ENCODE data around the gene ANKRD6.
A peak's percentile ranks its signal among the peaks of the same experiment; 100 is the strongest.
"Not testable (repeated sequence)": the region's sequence is repeated elsewhere in the genome, so short reads cannot be mapped to it uniquely, and the experiment has no call there.

The ANKRD6 gene

GRCh38 chr6:89432875-89433251, at the start of gene ANKRD6:
TSS of gene ANKRD6 (plus strand) at chr6:89433152. CDS start at chr6:89566977, 133,825 bp downstream.
- DNase-seq = peak; percentile 85 to 91
- Mint-ChIP-seq H3K4me3 (peak within 1 kb of the TSS; percentile 81 to 83), H3K27me3 (peaks cover 16% of the 10 kb centered on the region), H3K4me1 (peaks cover 31% of the 10 kb centered on the region), H3K27ac (peak within 1 kb of the TSS; percentile 42 to 79), H3K9me3 (no peaks in the 10 kb centered on the region)
- ATAC-seq = peak; percentile 94

- ATAC-seq = peak; percentile 66
- peaks cover 6% of the 10 kb centered on the region for H3K4me1 Mint-ChIP-seq
- H3K9me3 Mint-ChIP-seq = no peaks in the 10 kb centered on the region
- H3K27me3 Mint-ChIP-seq = no peaks in the 10 kb centered on the region
- H3K27ac Mint-ChIP-seq = no peak overlapping the region
- DNase-seq = no peak
- H3K4me3 Mint-ChIP-seq = no peak overlapping the region
Measured at GRCh38 chr6:89385156-89385667, 47.7 kb upstream of the ANKRD6 start.

- Mint-ChIP-seq H3K9me3 (no peaks in the 10 kb centered on the region), H3K27me3 (no peaks in the 10 kb centered on the region), H3K27ac (no peak overlapping the region), H3K4me3 (no peak overlapping the region), H3K4me1 (peaks cover 6% of the 10 kb centered on the region)
- no peak for ATAC-seq
- no peak for DNase-seq
Measured at GRCh38 chr6:89385846-89386245, 47.1 kb upstream of the ANKRD6 start.

DNA sequence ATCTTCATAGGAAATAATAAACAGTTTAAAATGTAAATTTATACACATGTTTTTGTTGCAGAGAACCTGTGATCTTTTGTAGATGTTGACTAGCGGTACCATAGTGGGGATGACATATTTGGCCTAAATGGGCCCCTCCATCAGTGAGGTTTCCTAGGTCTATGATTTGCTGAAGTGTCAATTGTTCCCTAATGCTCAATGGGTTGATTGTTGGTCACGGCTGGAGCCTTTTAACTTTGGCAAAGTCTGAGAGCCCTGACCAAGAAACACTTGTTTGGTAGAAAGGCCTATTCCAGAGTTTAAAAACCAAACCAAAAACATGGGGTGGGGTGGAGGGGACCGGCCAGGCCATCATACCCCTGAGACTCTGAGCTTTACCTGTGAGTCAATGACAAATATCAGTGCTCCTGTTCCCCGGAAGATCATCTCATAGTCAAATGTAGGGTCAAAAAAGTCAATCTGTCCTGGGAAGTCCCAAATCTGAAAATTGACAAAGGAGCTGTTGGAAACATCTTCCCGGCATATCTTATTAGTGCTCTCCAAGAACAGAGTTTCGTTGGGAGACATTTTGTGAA, 45.9 kb upstream of the ANKRD6 start:
- Mint-ChIP-seq H3K4me1 (peaks cover 6% of the 10 kb centered on the region), H3K27ac (no peak overlapping the region), H3K9me3 (peaks cover 0 to 7% of the 10 kb centered on the region in 2 donors), H3K4me3 (no peak overlapping the region), H3K27me3 (no peaks in the 10 kb centered on the region)
- ATAC-seq = no peak
- DNase-seq = no peak

DNA sequence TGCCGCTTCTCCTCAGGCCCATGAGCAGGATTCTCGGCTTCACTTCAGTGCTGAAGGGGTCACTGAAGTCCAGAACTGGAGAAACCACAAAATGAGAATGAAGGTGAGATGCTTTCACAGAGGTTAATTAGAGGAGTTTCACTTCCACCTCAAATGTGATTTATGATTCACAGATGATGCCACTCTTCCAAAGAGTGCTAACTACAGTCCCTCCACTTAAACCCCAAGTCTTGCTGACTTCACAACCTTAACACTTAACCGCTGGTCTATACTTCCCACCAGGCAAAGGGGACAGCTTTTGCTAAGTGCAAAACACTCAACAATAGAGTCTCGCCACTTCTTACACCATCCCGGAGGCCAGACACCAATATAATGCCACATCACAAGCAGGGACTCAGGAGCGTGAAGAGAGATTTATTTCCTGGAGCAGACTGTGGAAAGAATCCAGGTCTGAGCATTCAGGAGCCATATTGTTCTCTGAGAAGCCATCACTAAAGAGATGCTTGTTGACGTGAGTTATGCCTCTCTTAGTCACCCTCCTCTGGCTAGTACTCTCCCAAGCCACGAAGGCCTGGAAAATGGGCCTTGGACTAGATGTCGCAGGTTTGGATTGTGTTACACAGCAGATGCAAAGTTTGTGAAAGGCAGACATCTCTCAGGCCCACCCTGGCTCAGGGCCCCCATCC, 45.3 kb upstream of the ANKRD6 start:
- peak overlapping the region in 1 of 2 donors; percentile 7 for H3K27ac Mint-ChIP-seq

DNA sequence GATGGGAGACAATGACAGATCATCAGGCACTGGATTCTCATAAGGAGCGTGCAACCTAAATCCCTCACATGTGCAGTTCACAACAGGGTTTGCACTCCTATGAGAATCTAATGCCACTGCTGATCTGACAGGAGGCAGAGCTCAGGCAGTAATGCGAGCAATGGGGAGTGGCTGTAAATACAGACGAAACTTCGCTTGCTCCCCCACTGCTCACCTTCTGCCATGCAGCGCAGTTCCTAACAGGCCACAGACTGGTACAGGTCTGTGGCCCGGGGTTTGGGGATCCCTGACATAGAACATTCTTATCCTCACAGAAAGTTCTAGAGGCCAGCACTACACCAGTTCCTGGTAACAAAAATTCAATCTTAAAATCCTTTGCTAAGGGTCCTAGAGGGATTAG, 44.1 kb upstream of the ANKRD6 start:
- DNase-seq (no peak), ATAC-seq (no peak)
- H3K27ac Mint-ChIP-seq = no peak overlapping the region
- H3K9me3 Mint-ChIP-seq = peaks cover 11 to 16% of the 10 kb centered on the region in 2 donors
- H3K4me3 Mint-ChIP-seq = no peak overlapping the region
- H3K27me3 Mint-ChIP-seq = no peaks in the 10 kb centered on the region
- H3K4me1 Mint-ChIP-seq = peaks cover 6% of the 10 kb centered on the region

More for the DNA sequence above, 45.3 kb upstream of the ANKRD6 start:
- peaks cover 0 to 7% of the 10 kb centered on the region in 2 donors for H3K9me3 Mint-ChIP-seq
- DNase-seq (no peak), ATAC-seq (peak; percentile 76)
- no peaks in the 10 kb centered on the region for H3K27me3 Mint-ChIP-seq
- peaks cover 6% of the 10 kb centered on the region for H3K4me1 Mint-ChIP-seq
- H3K4me3 Mint-ChIP-seq = no peak overlapping the region

DNA sequence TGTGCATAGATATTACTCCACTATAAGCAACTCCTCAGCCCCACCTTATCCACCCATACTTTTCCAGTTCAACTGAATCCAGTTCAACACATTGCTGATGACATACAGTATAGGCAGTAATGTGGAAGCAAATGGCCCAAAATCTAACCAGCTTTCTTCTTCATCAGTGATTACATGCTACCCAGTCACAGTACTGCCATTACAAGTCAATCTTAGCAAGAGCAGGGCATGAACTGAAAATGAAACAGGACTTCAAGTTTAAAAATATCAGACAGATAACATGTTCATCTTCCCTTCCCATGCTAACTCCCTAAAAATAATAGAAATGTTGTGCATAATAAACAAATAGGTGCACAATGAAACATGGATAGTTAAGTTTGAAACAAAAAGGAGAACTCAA, 40.1 kb upstream of the ANKRD6 start:
- H3K9me3 Mint-ChIP-seq = peaks cover 12 to 18% of the 10 kb centered on the region in 2 donors
- H3K27ac Mint-ChIP-seq = peak overlapping the region in 1 of 2 donors; percentile 1
- H3K4me3 Mint-ChIP-seq = no peak overlapping the region
- no peak for DNase-seq
- no peaks in the 10 kb centered on the region for H3K27me3 Mint-ChIP-seq
- ATAC-seq = no peak
- peaks cover under 1% of the 10 kb centered on the region for H3K4me1 Mint-ChIP-seq

GRCh38 chr6:89393659-89394058, 39.3 kb upstream of the ANKRD6 start:
- Mint-ChIP-seq H3K27ac (no peak overlapping the region), H3K4me3 (no peak overlapping the region), H3K4me1 (no peaks in the 10 kb centered on the region), H3K9me3 (peaks cover 12 to 18% of the 10 kb centered on the region in 2 donors), H3K27me3 (no peaks in the 10 kb centered on the region)
- no peak for DNase-seq
- ATAC-seq = no peak

GRCh38 chr6:89397884-89398283, 35.1 kb upstream of the ANKRD6 start:
- H3K27ac Mint-ChIP-seq, H3K4me3 Mint-ChIP-seq, DNase-seq, ATAC-seq, H3K4me1 Mint-ChIP-seq, H3K27me3 Mint-ChIP-seq: not testable (repeated sequence)
- peaks cover 11% of the 10 kb centered on the region in 2 donors for H3K9me3 Mint-ChIP-seq

- Mint-ChIP-seq H3K9me3 (peaks cover under 1 to 2% of the 10 kb centered on the region in 2 donors), H3K4me3 (no peak overlapping the region), H3K27ac (no peak overlapping the region), H3K27me3 (no peaks in the 10 kb centered on the region), H3K4me1 (no peaks in the 10 kb centered on the region)
- ATAC-seq (no peak), DNase-seq (no peak)
Measured at GRCh38 chr6:89398762-89399525, 34.0 kb upstream of the ANKRD6 start.

- no peaks in the 10 kb centered on the region for H3K4me1 Mint-ChIP-seq
- ATAC-seq = no peak
- H3K9me3 Mint-ChIP-seq = no peaks in the 10 kb centered on the region
- DNase-seq = no peak
- no peak overlapping the region for H3K4me3 Mint-ChIP-seq
- no peaks in the 10 kb centered on the region for H3K27me3 Mint-ChIP-seq
- no peak overlapping the region for H3K27ac Mint-ChIP-seq
Measured at GRCh38 chr6:89400050-89400449, 32.9 kb upstream of the ANKRD6 start.

- Mint-ChIP-seq H3K4me3 (no peak overlapping the region), H3K4me1 (peaks cover under 1% of the 10 kb centered on the region), H3K9me3 (no peaks in the 10 kb centered on the region), H3K27me3 (no peaks in the 10 kb centered on the region), H3K27ac (no peak overlapping the region)
- ATAC-seq = no peak
- no peak for DNase-seq
Measured at GRCh38 chr6:89400912-89401399, 32.0 kb upstream of the ANKRD6 start.

- ATAC-seq (no peak), DNase-seq (no peak)
- H3K9me3 Mint-ChIP-seq = no peaks in the 10 kb centered on the region
- no peaks in the 10 kb centered on the region for H3K27me3 Mint-ChIP-seq
- H3K27ac Mint-ChIP-seq = no peak overlapping the region
- H3K4me1 Mint-ChIP-seq = peaks cover 4% of the 10 kb centered on the region
- no peak overlapping the region for H3K4me3 Mint-ChIP-seq
Measured at GRCh38 chr6:89402776-89403175, 30.2 kb upstream of the ANKRD6 start.

GRCh38 chr6:89404512-89404911, 28.4 kb upstream of the ANKRD6 start:
- H3K27ac Mint-ChIP-seq = no peak overlapping the region
- H3K9me3 Mint-ChIP-seq = no peaks in the 10 kb centered on the region
- H3K27me3 Mint-ChIP-seq = no peaks in the 10 kb centered on the region
- DNase-seq (no peak), ATAC-seq (no peak)
- peaks cover 4% of the 10 kb centered on the region for H3K4me1 Mint-ChIP-seq
- H3K4me3 Mint-ChIP-seq = no peak overlapping the region

DNA sequence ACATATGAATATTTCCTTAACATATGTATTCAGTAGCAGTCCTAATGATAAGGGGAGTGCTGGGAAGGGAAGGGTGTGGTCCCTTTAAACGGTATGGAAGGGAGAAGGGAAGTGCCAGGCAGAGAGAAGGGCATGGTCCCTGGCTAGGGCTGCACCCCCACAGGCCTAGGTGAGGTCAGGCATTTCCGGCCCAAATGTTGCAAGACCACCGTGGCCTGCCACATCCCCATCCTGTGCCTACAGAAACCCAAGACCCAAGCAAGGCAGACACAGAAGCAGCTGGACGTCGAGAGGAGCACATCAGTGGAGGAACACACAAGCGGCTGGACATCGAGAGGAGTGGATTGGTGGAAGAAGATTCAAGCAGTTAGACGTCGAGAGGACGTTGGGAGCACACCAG, 26.8 kb upstream of the ANKRD6 start:
- no peak for ATAC-seq
- Mint-ChIP-seq H3K9me3 (no peaks in the 10 kb centered on the region), H3K4me3 (no peak overlapping the region), H3K4me1 (peaks cover 15% of the 10 kb centered on the region), H3K27ac (no peak overlapping the region), H3K27me3 (no peaks in the 10 kb centered on the region)
- no peak for DNase-seq

All from stimulated activated naive CD8-positive, alpha-beta T cell treated with anti-CD3 and anti-CD28 coated beads, Interleukin-15, amount 100 ng/mL, for 72 hours (primary cell).